GM18511 (cell line): Measurements from ENCODE around the gene PDGFD.

Experiments
- ATAC-seq: cut with Tn5 transposase; IDR thresholded peaks from one replicate; pipeline ENCODE4 v1.9.1; 2021; ENCODE audit warnings: mild to moderate bottlenecking, moderate library complexity; ENCODE audit not compliant: unreplicated experiment

Gene PDGFD

GRCh38 chr11:104146421-104146820 lies 17.5 kb downstream of the PDGFD start:
- ATAC-seq = no peak

GRCh38 chr11:104145062-104145461 lies 18.9 kb downstream of the PDGFD start:
- ATAC-seq = no peak

- ATAC-seq = no peak
Observed at GRCh38 chr11:104142698-104143097, 21.2 kb downstream of the PDGFD start.

- no peak for ATAC-seq
Observed at GRCh38 chr11:104136861-104137260, 27.1 kb downstream of the PDGFD start.

- ATAC-seq = no peak
Observed at GRCh38 chr11:104134745-104135144, 29.2 kb downstream of the PDGFD start.

- ATAC-seq = no peak
Observed at GRCh38 chr11:104130161-104130560, 33.8 kb downstream of the PDGFD start.

GRCh38 chr11:104129145-104129544 lies 34.8 kb downstream of the PDGFD start:
- ATAC-seq = no peak

- ATAC-seq = no peak
Observed at GRCh38 chr11:104127828-104128227, 36.1 kb downstream of the PDGFD start.

- no peak for ATAC-seq
Observed at GRCh38 chr11:104126464-104126863, 37.5 kb downstream of the PDGFD start.

- peak; percentile 90 for ATAC-seq
Observed at GRCh38 chr11:104124979-104125378, 39.0 kb downstream of the PDGFD start.

- no peak for ATAC-seq
Observed at GRCh38 chr11:104122836-104123235, 41.1 kb downstream of the PDGFD start.

- no peak for ATAC-seq
Observed at GRCh38 chr11:104122011-104122635, 41.8 kb downstream of the PDGFD start.

- no peak for ATAC-seq
Observed at GRCh38 chr11:104120493-104121137, 43.3 kb downstream of the PDGFD start.

GRCh38 chr11:104118105-104118744 lies 45.7 kb downstream of the PDGFD start:
- no peak for ATAC-seq

GRCh38 chr11:104113541-104113940 lies 50.4 kb downstream of the PDGFD start:
- ATAC-seq = no peak

- ATAC-seq = no peak
Observed at GRCh38 chr11:104106136-104106754, 57.7 kb downstream of the PDGFD start.

- no peak for ATAC-seq
Observed at GRCh38 chr11:104105155-104105554, 58.8 kb downstream of the PDGFD start.

- no peak for ATAC-seq
Observed at GRCh38 chr11:104104664-104105063, 59.3 kb downstream of the PDGFD start.

- ATAC-seq = no peak
Observed at GRCh38 chr11:104104201-104104600, 59.7 kb downstream of the PDGFD start.

- ATAC-seq = no peak
Observed at GRCh38 chr11:104098555-104098954, 65.4 kb downstream of the PDGFD start.

- ATAC-seq = peak; percentile 83
Observed at GRCh38 chr11:104098132-104098531, 65.8 kb downstream of the PDGFD start.

GRCh38 chr11:104096900-104097299 lies 67.0 kb downstream of the PDGFD start:
- ATAC-seq = no peak
